Gastrocnemius medialis (tissue), 4 donors: ENCODE results near the gene CACNA2D3. TPM values are rescaled to one million over a fixed set of nuclear protein-coding genes. Genes with fewer than 3 reads are reported as not detected.
"Not testable (repeated sequence)": the region's sequence is repeated elsewhere in the genome, so short reads cannot be mapped to it uniquely, and the experiment has no call there.

ENCODE experiments used
- ATAC-seq, 2 donors: fragments of 150-250 bp; one replicate each; pipeline ENCODE4 v1.9.1; 2016
- DNase-seq, 2 donors: peaks; one replicate each; pipeline ENCODE4 v3.0.0-alpha.2; 2019
- H3K27ac ChIP-seq, 4 donors: fragments of 200-600 bp; sonication (generic); 1 replicate in 1 of 4; 2 replicates in 3 of 4; pipeline ENCODE4 v1.5.1; 2016 to 2018; ENCODE audit warnings: mild to moderate bottlenecking in 2 of 4, moderate library complexity in 1 of 4
- H3K27me3 ChIP-seq, 3 donors: fragments of 200-600 bp; sonication (generic) in 2 of 3; 1 replicate in 1 of 3; 2 replicates in 2 of 3; pipeline versions ENCODE4 v1.5.1 to v1.6.0; 2016 to 2019; ENCODE audit warnings: mild to moderate bottlenecking in 1 of 3, moderate library complexity in 1 of 3
- H3K36me3 ChIP-seq, 2 donors: fragments of 200-600 bp; sonication (generic) in 1 of 2; one replicate each; pipeline ENCODE4 v1.5.1; 2017 to 2018
- H3K4me1 ChIP-seq, 2 donors: fragments of 200-600 bp; sonication (generic) in 1 of 2; one replicate each; pipeline ENCODE4 v1.5.1; 2016 to 2017; ENCODE audit warnings: mild to moderate bottlenecking in 2 of 2
- H3K4me3 ChIP-seq, 4 donors: fragments of 200-600 bp; sonication (generic) in 3 of 4; 1 replicate in 1 of 4; 2 replicates in 3 of 4; pipeline ENCODE4 v1.5.1; 2016 to 2019; ENCODE audit warnings: mild to moderate bottlenecking in 2 of 4
- H3K9me3 ChIP-seq, 3 donors: fragments of 200-600 bp; sonication (generic) in 2 of 3; 1 replicate in 1 of 3; 2 replicates in 2 of 3; pipeline ENCODE4 v1.5.1; 2016 to 2019
- POLR2A ChIP-seq, 2 donors: fragments of 450-650 bp; IDR thresholded peaks; one replicate each; pipeline ENCODE4 v1.6.1; 2017; ENCODE audit warnings: antibody characterized with exemption in 2 of 2, mild to moderate bottlenecking in 2 of 2, moderate library complexity in 2 of 2
- in situ Hi-C, 4 donors: fragments of 200-750 bp; cut with MboI; loops; one replicate each; pipeline versions ENCODE4 v1.15.0 to v1.8.0; 2017; ENCODE audit warnings: low sequenced_read_pairs in 4 of 4
- intact Hi-C: fragments of 100-400 bp; cut with DNase I; formaldehyde crosslinking; loops from one replicate; pipeline ENCODE4 v1.15.1; 2023; ENCODE audit warnings: low total_unique reads
- total RNA-seq, 4 donors: library from RNA; depleted of rRNA; stranded (reverse); fragments of >200 nt; gene quantifications; one replicate each; pipeline versions ENCODE4 v1.1.0 to v1.2.3, GENCODE V29; 2016
- TF ChIP-seq, protein P1 (sequence below), 5 experiments: fragments of 450-650 bp in 3 of 5; fragments of 200-600 bp in 2 of 5; sonication (generic) in 2 of 5; IDR thresholded peaks in 4 of 5; conservative IDR thresholded peaks in 1 of 5; 1 replicate in 4 of 5; 2 replicates in 1 of 5; pipeline ENCODE4 v1.5.1; 2016 to 2019; ENCODE audit warnings: antibody characterized with exemption in 5 of 5, mild to moderate bottlenecking in 3 of 5, moderate library complexity in 3 of 5

The CACNA2D3 gene
- total RNA-seq, 4 donors from 2014 or later, result 4.7 to 14.4 (median 7.1) TPM

GRCh38 chr3:55105647-55106046 is 983.3 kb downstream of the CACNA2D3 start:
- Histone ChIP-seq H3K27me3 (no peaks in the 10 kb centered on the region), H3K4me1 (no peaks in the 10 kb centered on the region), H3K36me3 (no peaks in the 10 kb centered on the region), H3K4me3 (no peak overlapping the region), H3K27ac (no peak overlapping the region), H3K9me3 (no peaks in the 10 kb centered on the region)
- TF ChIP-seq, protein P1, sequence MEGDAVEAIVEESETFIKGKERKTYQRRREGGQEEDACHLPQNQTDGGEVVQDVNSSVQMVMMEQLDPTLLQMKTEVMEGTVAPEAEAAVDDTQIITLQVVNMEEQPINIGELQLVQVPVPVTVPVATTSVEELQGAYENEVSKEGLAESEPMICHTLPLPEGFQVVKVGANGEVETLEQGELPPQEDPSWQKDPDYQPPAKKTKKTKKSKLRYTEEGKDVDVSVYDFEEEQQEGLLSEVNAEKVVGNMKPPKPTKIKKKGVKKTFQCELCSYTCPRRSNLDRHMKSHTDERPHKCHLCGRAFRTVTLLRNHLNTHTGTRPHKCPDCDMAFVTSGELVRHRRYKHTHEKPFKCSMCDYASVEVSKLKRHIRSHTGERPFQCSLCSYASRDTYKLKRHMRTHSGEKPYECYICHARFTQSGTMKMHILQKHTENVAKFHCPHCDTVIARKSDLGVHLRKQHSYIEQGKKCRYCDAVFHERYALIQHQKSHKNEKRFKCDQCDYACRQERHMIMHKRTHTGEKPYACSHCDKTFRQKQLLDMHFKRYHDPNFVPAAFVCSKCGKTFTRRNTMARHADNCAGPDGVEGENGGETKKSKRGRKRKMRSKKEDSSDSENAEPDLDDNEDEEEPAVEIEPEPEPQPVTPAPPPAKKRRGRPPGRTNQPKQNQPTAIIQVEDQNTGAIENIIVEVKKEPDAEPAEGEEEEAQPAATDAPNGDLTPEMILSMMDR (IDR thresholded peaks at IDR 0.05 in 4 of 5, conservative IDR thresholded peaks at IDR 0.05 in 1 of 5), result no peak
- no peak for TF ChIP-seq POLR2A (IDR thresholded peaks at IDR 0.05)
- ATAC-seq, result no peak
- DNase-seq, result no peak
- in situ Hi-C loops (no loop called here), intact Hi-C loops (no loop called here)

DNA sequence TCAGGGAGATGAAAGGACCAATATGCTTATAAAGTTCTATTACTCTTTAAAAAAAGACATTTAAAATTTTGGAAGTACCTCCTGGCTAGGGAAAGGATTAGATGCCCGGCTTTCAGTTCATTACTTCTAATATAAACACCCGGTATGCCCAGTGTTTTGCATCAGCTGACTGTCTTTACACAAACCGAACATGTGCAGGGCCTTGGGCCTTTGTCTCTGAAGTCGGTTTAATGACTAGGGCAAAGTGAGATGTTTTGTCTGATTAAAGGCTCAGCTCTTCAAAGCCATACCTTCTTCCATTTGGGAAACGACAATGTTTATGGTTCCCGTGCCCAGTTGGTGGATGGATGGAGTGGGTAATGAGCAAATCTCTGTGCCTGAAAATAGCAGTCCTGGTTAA is 984.8 kb downstream of the CACNA2D3 start:
- no peak for ATAC-seq
- intact Hi-C loops (no loop called here), in situ Hi-C loops (no loop called here)
- no peaks in the 10 kb centered on the region for H3K27me3 ChIP-seq
- no peaks in the 10 kb centered on the region for H3K36me3 ChIP-seq
- no peaks in the 10 kb centered on the region for H3K9me3 ChIP-seq
- H3K4me3 ChIP-seq, result no peak overlapping the region
- H3K4me1 ChIP-seq, result no peaks in the 10 kb centered on the region
- DNase-seq, result no peak
- TF ChIP-seq POLR2A (IDR thresholded peaks at IDR 0.05), result no peak
- TF ChIP-seq, protein P1 (IDR thresholded peaks at IDR 0.05 in 4 of 5, conservative IDR thresholded peaks at IDR 0.05 in 1 of 5), result no peak
- no peak overlapping the region for H3K27ac ChIP-seq

DNA sequence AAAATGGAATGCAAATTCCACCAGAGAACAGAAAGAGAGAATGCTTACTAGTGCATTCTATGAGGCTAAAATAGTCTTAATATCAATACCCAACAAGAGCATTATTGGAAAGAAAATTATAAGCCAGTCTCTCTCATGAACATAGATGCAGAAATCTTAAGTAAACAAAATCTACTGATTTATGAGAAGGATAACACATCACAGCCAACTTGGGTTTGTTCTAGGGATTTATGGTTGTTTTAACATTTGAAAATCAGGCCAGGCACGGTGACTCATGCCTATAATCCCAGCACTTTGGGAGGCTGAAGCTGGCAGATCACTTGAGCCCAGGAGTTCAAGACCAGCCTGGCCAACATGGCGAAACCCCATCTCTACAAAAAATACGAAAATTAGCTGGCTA is 989.6 kb downstream of the CACNA2D3 start:
- H3K4me3 ChIP-seq, H3K27me3 ChIP-seq, intact Hi-C loops, H3K36me3 ChIP-seq, DNase-seq, H3K27ac ChIP-seq, H3K9me3 ChIP-seq, ATAC-seq, H3K4me1 ChIP-seq, in situ Hi-C loops: not testable (repeated sequence)

GRCh38 chr3:55118451-55118850 is 996.1 kb downstream of the CACNA2D3 start:
- Histone ChIP-seq H3K4me3 (no peak overlapping the region), H3K9me3 (no peaks in the 10 kb centered on the region), H3K36me3 (no peaks in the 10 kb centered on the region), H3K27me3 (no peaks in the 10 kb centered on the region), H3K27ac (no peak overlapping the region), H3K4me1 (no peaks in the 10 kb centered on the region)
- ATAC-seq (no peak), DNase-seq (no peak)
- in situ Hi-C loops, result no loop called here
- intact Hi-C loops, result no loop called here
- no peak for TF ChIP-seq POLR2A (IDR thresholded peaks at IDR 0.05)
- TF ChIP-seq, protein P1 (IDR thresholded peaks at IDR 0.05 in 4 of 5, conservative IDR thresholded peaks at IDR 0.05 in 1 of 5), result no peak

DNA sequence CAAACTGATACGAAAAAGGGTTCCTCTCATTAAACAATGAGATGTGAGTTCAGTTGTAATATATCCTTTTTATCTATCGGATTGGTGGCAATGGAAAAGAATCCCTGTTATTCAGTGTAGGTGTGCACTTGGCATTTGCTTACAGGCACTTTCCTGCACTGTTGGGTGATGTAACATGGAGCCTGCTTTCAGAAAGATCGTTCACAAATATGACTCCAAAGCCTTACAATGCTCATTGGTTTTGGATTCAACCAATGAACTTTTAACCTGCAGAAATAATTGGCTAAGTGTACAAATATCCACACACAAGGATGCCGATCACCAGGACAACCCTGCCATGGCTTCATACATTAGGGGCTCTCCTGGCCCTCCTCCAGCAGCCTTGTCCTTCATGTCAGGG is 996.9 kb downstream of the CACNA2D3 start:
- Histone ChIP-seq H3K27me3 (no peaks in the 10 kb centered on the region), H3K4me1 (no peaks in the 10 kb centered on the region), H3K9me3 (no peaks in the 10 kb centered on the region), H3K4me3 (no peak overlapping the region), H3K27ac (no peak overlapping the region), H3K36me3 (no peaks in the 10 kb centered on the region)
- TF ChIP-seq, protein P1 (IDR thresholded peaks at IDR 0.05 in 4 of 5, conservative IDR thresholded peaks at IDR 0.05 in 1 of 5), result no peak
- TF ChIP-seq POLR2A (IDR thresholded peaks at IDR 0.05), result no peak
- in situ Hi-C loops, result no loop called here
- no peak for ATAC-seq
- intact Hi-C loops, result no loop called here
- DNase-seq, result no peak
